ENCODE measurements around the gene DCC. TPM values are rescaled to one million over a fixed set of nuclear protein-coding genes. Genes with fewer than 3 reads are reported as not detected.

DCC gene
- total RNA-seq, 1 donor from 2014 or later = not detected

- no peak for DNase-seq (ENCODE audit: low read depth)
Observed at GRCh38 chr18:53566626-53567025, 1226.6 kb downstream of the DCC start.

GRCh38 chr18:53567929-53568574 is 1228.1 kb downstream of the DCC start:
- peak; percentile 33 for DNase-seq (ENCODE audit: low read depth)

Small RNAs within 50 kb of the gene (microRNA-seq; reads per million reads assigned to microRNA genes)
- not detected for gene MIR4528
